HepG2 (cell line): ENCODE results near the gene ZNF792. TPM values are rescaled to one million over a fixed set of nuclear protein-coding genes. Genes with fewer than 3 reads are reported as not detected.
A peak's percentile ranks its signal among the peaks of the same experiment; 100 is the strongest.

Experiments used
- FOXP4 ChIP-seq: sonication (generic); formaldehyde crosslinking; IDR thresholded peaks from 2 replicates; pipeline ENCODE4 v1.4.0; 2020; ENCODE audit warnings: missing genetic modification reagents
- KLF11 ChIP-seq: IDR thresholded peaks from 2 replicates; pipeline ENCODE4 v1.6.1; 2016; ENCODE audit warnings: missing compliant biosample characterization
- MAZ ChIP-seq, 2 experiments: sonication (generic) in 1 of 2; formaldehyde crosslinking in 1 of 2; IDR thresholded peaks; 2 replicates each; pipeline versions ENCODE4 v1.5.0 to v1.6.1; 2012 to 2020; ENCODE audit warnings: low read depth in 2 of 2, mild to moderate bottlenecking in 2 of 2, borderline replicate concordance in 1 of 2, improper control_type of control experiment in 1 of 2, low read length in 1 of 2, missing genetic modification reagents in 1 of 2, moderate library complexity in 1 of 2
- MBNL3 ChIP-seq: fragments of 250-450 bp; sonication (Bioruptor Pico); conservative IDR thresholded peaks from 2 replicates; pipeline ENCODE4 v1.8.0; 2022; ENCODE audit warnings: mild to moderate bottlenecking, inconsistent platforms
- NFE2 ChIP-seq: sonication (generic); formaldehyde crosslinking; IDR thresholded peaks from 2 replicates; pipeline ENCODE4 v1.4.0; 2020; ENCODE audit warnings: missing genetic modification reagents
- NR2F1 ChIP-seq, 2 experiments: fragments of 450-650 bp in 1 of 2; formaldehyde crosslinking in 1 of 2; IDR thresholded peaks; 2 replicates each; pipeline versions ENCODE4 v1.5.0 to v1.6.1; 2016 to 2020; ENCODE audit warnings: mild to moderate bottlenecking in 1 of 2, missing compliant biosample characterization in 1 of 2, missing genetic modification reagents in 1 of 2, moderate library complexity in 1 of 2
- PAX8 ChIP-seq: sonication (generic); formaldehyde crosslinking; IDR thresholded peaks from 2 replicates; pipeline ENCODE4 v1.8.0; 2022; ENCODE audit warnings: mild to moderate bottlenecking, missing genetic modification reagents, borderline replicate concordance
- POLR2AphosphoS5 ChIP-seq: IDR thresholded peaks from 2 replicates; pipeline ENCODE4 v1.6.1; 2012; ENCODE audit warnings: low read depth, low read length
- RAD51 ChIP-seq: fragments of 450-650 bp; IDR thresholded peaks from 2 replicates; pipeline ENCODE4 v1.6.1; 2016; ENCODE audit warnings: borderline replicate concordance
- SKI ChIP-seq: fragments of 450-650 bp; IDR thresholded peaks from one replicate; pipeline ENCODE4 v1.6.1; 2018; ENCODE audit warnings: mild to moderate bottlenecking; ENCODE audit not compliant: partially characterized antibody
- SNAPC5 ChIP-seq: sonication (generic); formaldehyde crosslinking; IDR thresholded peaks from 2 replicates; pipeline ENCODE4 v1.8.1; 2023; ENCODE audit warnings: mild to moderate bottlenecking, missing genetic modification reagents, borderline replicate concordance
- TMF1 ChIP-seq: sonication (generic); formaldehyde crosslinking; IDR thresholded peaks from 2 replicates; pipeline ENCODE4 v1.8.1; 2022; ENCODE audit warnings: low read depth, missing genetic modification reagents
- TSC22D2 ChIP-seq: sonication (generic); formaldehyde crosslinking; IDR thresholded peaks from 2 replicates; pipeline ENCODE4 v1.5.1; 2020; ENCODE audit warnings: missing genetic modification reagents, mild to moderate bottlenecking, borderline replicate concordance
- ZNF501 ChIP-seq: sonication (generic); formaldehyde crosslinking; IDR thresholded peaks from 2 replicates; pipeline ENCODE4 v1.5.1; 2020; ENCODE audit warnings: mild to moderate bottlenecking, moderate library complexity, missing genetic modification reagents
- ZNF563 ChIP-seq: sonication (generic); formaldehyde crosslinking; IDR thresholded peaks from 2 replicates; pipeline ENCODE4 v1.8.0; 2022; ENCODE audit warnings: mild to moderate bottlenecking, moderate library complexity, missing genetic modification reagents
- ZNF766 ChIP-seq: sonication (generic); formaldehyde crosslinking; IDR thresholded peaks from 2 replicates; pipeline ENCODE4 v1.5.0; 2020; ENCODE audit warnings: missing genetic modification reagents, borderline replicate concordance
- polyA plus RNA-seq, 8 experiments: library from polyadenylated mRNA; depleted of rRNA in 3 of 8; stranded (reverse) in 7 of 8; unstranded in 1 of 8; fragments of >200 nt; fragmentation: Illumina TruSeq in 4 of 8; extraction: Trizol in 4 of 8; gene quantifications; 2 replicates each; pipeline versions ENCODE4 v1.2.1 to v1.2.3, GENCODE V29; 2011 to 2016; ENCODE audit warnings: low read depth in 4 of 8, missing spikeins in 1 of 8, mixed read lengths in 1 of 8; ENCODE audit not compliant: insufficient read depth in 1 of 8
- total RNA-seq, 5 experiments: library from RNA; depleted of rRNA; stranded (reverse); fragments of >200 nt; fragmentation: Illumina TruSeq; extraction: Trizol; gene quantifications; 2 replicates each; pipeline ENCODE4 v1.2.3, GENCODE V29; 2016; ENCODE audit warnings: low read depth in 1 of 5
- TF ChIP-seq, protein P1 (sequence below), 2 experiments: sonication (generic) in 1 of 2; formaldehyde crosslinking in 1 of 2; IDR thresholded peaks; 2 replicates each; pipeline versions ENCODE4 v1.6.1 to v1.9.0; 2014 to 2022; ENCODE audit warnings: antibody characterized with exemption in 1 of 2, borderline replicate concordance in 1 of 2, inconsistent platforms in 1 of 2, low read depth in 1 of 2, missing genetic modification reagents in 1 of 2
- TF ChIP-seq, protein P2 (sequence below): sonication (generic); formaldehyde crosslinking; IDR thresholded peaks from 2 replicates; pipeline ENCODE4 v1.8.1; 2023; ENCODE audit warnings: mild to moderate bottlenecking, inconsistent platforms, moderate library complexity, missing genetic modification reagents, borderline replicate concordance

The ZNF792 gene
- total and polyA plus RNA-seq, 2 of the 13 experiments (the other 11 are each of a cell fraction or from before 2014, with no cell fraction given), result 5.5 to 11.5 TPM

GRCh38 chr19:34999498-35000337 is 35.7 kb upstream of the ZNF792 start, which contains the start of gene GRAMD1A (continued):
- TF ChIP-seq PAX8 (CRISPR knock-in tag) (no peak), TMF1 (CRISPR knock-in tag) (no peak), NFE2 (no peak), ZNF766 (CRISPR knock-in tag) (0 out of 2 replicates have a peak, but pooled peaks have one; percentile 33), TSC22D2 (CRISPR knock-in tag) (peak; percentile 72; the same call in 1 of the 2 replicates), ZNF563 (CRISPR knock-in tag) (0 out of 2 replicates have a peak, but pooled peaks have one; percentile 30), MBNL3 (CRISPR knock-in tag) (no peak), SNAPC5 (no peak), SKI (peak; percentile 39), ZNF501 (peak; percentile 47; the same call in 1 of the 2 replicates), FOXP4 (CRISPR knock-in tag) (peak; percentile 30; the same call in 1 of the 2 replicates), MAZ (IDR thresholded peaks at IDR 0.05; ENCODE audit: borderline replicate concordance, low read depth, low read length) (peak; percentile 64; the same call in 1 of the 2 replicates), MAZ (CRISPR knock-in tag; IDR thresholded peaks at IDR 0.05; ENCODE audit: low read depth) (0 out of 2 replicates have a peak, but pooled peaks have one; percentile 18), NR2F1 (CRISPR knock-in tag; IDR thresholded peaks at IDR 0.05) (no peak), POLR2AphosphoS5 (peak; percentile 61; the same call in 1 of the 2 replicates), RAD51 (no peak), KLF11 (CRISPR knock-in tag) (0 out of 2 replicates have a peak, but pooled peaks have one; percentile 19)
- TF ChIP-seq, protein P1, sequence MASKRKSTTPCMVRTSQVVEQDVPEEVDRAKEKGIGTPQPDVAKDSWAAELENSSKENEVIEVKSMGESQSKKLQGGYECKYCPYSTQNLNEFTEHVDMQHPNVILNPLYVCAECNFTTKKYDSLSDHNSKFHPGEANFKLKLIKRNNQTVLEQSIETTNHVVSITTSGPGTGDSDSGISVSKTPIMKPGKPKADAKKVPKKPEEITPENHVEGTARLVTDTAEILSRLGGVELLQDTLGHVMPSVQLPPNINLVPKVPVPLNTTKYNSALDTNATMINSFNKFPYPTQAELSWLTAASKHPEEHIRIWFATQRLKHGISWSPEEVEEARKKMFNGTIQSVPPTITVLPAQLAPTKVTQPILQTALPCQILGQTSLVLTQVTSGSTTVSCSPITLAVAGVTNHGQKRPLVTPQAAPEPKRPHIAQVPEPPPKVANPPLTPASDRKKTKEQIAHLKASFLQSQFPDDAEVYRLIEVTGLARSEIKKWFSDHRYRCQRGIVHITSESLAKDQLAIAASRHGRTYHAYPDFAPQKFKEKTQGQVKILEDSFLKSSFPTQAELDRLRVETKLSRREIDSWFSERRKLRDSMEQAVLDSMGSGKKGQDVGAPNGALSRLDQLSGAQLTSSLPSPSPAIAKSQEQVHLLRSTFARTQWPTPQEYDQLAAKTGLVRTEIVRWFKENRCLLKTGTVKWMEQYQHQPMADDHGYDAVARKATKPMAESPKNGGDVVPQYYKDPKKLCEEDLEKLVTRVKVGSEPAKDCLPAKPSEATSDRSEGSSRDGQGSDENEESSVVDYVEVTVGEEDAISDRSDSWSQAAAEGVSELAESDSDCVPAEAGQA (IDR thresholded peaks at IDR 0.05; ENCODE audit: low read depth), result peak; percentile 84
- TF ChIP-seq, protein P1 (CRISPR knock-in tag; IDR thresholded peaks at IDR 0.05; ENCODE audit: borderline replicate concordance), result no peak
- TF ChIP-seq, protein P2, sequence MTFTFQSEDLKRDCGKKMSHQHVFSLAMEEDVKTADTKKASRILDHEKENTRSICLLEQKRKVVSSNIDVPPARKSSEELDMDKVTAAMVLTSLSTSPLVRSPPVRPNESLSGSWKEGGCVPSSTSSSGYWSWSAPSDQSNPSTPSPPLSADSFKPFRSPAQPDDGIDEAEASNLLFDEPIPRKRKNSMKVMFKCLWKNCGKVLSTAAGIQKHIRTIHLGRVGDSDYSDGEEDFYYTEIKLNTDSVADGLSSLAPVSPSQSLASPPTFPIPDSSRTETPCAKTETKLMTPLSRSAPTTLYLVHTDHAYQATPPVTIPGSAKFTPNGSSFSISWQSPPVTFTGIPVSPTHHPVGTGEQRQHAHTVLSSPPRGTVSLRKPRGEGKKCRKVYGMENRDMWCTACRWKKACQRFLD (CRISPR knock-in tag), result no peak
